HG02759 (cell line): ENCODE results near the gene CD59.
A peak's percentile ranks its signal among the peaks of the same experiment; 100 is the strongest.
"Not testable (repeated sequence)": the region's sequence is repeated elsewhere in the genome, so short reads cannot be mapped to it uniquely, and the experiment has no call there.

Experiments
- ATAC-seq: cut with Tn5 transposase; IDR thresholded peaks from one replicate; pipeline ENCODE4 v1.9.1; 2021; ENCODE audit warnings: mild to moderate bottlenecking, moderate library complexity; ENCODE audit not compliant: unreplicated experiment

The CD59 gene

GRCh38 chr11:33716243-33716642 is 20.0 kb downstream of the CD59 start:
- no peak for ATAC-seq

- no peak for ATAC-seq
These were observed 22.3 kb downstream of the CD59 start for GRCh38 chr11:33713856-33714398.

- ATAC-seq: no peak
These were observed 22.9 kb downstream of the CD59 start for GRCh38 chr11:33713151-33713855.

GRCh38 chr11:33712436-33712835 is 23.8 kb downstream of the CD59 start:
- no peak for ATAC-seq

DNA sequence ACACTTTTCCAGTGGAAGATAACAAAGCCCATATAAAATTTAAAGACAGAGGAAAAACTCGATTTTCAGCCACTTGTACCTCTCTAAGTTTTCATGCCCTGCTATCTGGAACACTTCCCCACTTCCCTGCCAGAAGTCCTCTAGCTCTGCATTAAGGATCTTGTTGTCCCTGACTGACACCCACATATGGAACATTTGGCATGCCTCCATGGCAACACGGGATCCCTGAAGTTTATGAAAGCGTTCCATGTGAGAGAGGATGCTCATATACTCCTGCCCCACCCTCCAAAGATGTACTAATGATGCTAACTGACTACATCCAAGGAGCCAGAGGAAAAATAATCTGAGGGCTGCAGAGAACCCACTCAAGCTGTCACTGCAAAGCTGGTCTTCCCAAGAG is 26.8 kb downstream of the CD59 start:
- no peak for ATAC-seq

DNA sequence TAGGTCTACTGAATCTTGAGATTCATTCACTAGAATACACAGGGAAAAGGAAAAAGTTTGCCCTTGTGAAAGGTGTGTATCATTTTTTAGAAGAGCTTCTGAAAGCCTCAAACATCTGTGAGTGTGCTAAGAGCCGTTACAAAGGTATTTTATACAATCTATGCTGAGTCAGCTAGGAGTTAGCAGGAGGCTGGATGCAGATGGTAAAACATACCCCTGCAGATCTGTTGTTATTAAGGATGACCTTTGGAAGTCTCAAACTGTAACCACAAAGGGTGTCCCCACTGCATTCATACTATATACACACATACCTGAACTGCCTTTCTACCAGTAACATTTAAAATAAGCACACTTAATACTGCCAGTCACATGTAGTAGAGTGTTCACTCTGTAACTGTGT is 27.2 kb downstream of the CD59 start:
- no peak for ATAC-seq

- ATAC-seq: not testable (repeated sequence)
These were observed 28.4 kb downstream of the CD59 start for GRCh38 chr11:33707831-33708230.

DNA sequence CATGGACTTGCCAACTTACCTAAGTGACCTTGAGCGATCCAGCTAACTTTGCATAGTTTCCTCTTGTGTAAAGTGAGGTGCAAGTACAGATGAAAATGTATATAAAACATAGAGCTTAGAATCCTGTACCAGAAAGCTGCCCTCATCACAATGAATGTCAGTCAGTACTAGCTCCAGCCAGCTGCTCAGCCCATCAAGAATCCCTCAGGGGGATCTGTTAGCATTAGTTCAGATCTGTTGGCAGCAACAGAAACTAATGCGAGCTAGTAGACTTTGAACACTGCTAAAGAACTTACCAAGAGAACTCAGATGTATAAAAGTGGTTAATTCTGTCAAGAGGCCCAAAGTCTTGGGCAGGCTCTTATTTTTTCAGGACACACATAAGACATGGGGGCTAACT is 29.3 kb downstream of the CD59 start:
- no peak for ATAC-seq

GRCh38 chr11:33706546-33706945 is 29.7 kb downstream of the CD59 start:
- no peak for ATAC-seq

DNA sequence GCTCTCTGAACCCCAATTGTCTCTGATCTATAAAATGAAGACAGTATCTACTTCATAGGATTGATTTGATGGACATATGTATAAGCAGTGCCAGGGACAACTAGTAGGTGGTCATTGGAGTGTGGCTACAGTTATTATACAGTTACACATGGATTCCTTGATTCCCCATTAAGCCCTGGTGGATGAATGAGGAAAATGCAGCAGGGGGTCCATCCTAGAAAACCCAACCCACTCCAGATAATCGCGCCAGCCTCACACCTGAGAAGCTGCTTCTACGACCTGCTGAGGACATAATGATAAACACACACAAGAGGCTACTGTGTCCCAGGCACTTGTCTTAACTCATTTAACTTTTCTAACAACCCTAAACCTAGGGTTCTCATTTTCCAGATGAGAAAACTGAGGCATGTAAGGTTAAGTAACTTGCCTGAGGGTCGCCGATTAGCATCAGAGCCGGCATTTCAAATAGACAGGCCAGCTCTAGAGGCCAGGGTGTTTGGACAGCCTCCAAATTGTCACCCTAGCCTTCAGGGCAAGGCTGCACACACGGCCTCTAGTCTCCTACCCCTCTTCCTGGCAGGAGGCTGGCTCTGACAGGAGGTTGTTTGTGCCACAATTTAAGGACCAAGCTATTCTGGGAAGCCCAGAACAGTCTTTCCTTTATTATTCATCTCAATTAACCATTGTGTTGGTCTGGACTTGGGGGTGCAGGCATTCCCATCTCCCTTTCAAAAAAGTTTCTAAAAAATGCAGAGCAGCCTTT is 31.8 kb downstream of the CD59 start:
- ATAC-seq: no peak

GRCh38 chr11:33703788-33704187 is 32.4 kb downstream of the CD59 start:
- ATAC-seq: no peak

DNA sequence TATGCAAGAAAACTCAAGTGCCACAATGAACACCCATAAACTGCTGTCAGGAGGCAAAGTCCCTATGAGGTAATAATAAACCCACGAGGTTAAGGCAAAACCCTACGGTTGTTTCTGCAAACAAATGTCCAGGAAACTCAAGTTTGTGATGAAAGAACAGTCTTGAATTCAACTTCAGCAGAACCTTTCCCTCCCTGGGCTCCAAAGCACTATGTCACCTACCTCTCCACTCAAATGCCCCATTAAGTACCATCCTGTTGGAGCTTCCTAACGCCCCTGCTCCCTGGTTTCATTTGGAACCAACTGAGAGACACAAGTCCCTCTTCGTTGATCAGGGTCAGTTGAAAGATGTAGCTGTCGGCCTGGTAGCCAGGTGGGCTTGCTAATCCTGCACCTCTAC is 33.0 kb downstream of the CD59 start:
- ATAC-seq: no peak

GRCh38 chr11:33701302-33702230 is 34.7 kb downstream of the CD59 start:
- no peak for ATAC-seq

DNA sequence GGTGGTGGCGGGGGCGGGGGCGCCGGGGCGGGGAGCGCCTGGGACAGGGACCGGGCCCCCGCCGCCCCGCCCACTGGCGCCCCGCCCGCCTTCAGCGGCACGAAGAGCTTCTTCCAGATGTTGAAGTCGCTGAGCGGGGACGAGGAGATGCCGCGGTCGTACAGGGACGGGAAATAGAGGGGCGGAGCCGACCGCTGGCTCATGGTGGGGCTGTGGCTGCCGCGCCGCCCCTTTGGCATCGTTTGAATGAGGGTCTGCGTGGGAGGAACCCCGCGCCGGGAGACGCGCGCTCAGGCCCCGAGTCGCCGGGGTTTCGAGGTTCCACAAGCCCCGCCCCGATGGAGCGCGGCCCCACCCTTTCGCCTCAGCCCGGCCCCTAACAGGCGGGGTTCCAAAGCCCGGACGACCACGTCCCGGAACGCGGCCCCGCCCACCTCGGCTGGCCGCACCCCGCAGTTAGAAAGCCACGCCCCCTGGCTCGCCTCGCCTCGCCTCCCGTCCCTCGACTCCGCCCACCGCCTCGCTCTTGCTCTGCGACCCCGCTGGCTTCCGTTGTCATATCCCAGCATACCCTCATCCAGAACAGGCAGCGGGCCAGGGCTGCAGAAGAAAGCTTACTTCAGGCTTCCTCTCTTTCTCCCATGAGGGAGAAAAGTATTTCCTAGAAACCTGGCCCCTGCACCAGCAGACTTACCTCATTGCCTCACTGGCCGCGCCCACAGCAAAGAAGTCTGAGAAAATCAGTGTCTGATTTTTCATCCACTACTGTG is 35.5 kb downstream of the CD59 start, which contains the start of gene C11orf91:
C11orf91 (minus strand) TSS at position 325 of the 770 bp plus-strand sequence; CDS start at position 239, 86 bp downstream.
- peak; percentile 89 for ATAC-seq

DNA sequence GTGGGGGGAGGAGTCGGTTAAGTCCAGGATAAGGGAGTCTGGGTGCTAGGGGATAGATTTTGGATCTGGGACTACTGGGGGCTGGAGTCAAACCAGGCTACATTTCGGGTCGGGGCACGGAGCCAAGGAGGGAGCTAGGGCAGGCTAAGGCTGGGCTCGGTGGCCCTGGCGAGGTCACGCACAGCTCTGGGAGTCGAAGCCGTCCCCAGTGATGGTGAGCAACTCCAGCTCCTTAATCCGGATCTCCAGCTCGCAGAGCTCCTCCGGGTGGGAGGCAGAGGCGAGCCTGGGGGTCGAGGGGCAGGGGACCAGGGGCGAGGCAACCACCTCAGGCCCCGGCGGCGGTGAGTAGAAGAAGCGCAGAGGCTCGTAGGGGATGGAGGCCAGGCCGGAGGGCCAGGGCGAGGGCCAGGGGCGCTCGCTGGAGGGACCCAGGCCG is 36.1 kb downstream of the CD59 start:
- no peak for ATAC-seq

DNA sequence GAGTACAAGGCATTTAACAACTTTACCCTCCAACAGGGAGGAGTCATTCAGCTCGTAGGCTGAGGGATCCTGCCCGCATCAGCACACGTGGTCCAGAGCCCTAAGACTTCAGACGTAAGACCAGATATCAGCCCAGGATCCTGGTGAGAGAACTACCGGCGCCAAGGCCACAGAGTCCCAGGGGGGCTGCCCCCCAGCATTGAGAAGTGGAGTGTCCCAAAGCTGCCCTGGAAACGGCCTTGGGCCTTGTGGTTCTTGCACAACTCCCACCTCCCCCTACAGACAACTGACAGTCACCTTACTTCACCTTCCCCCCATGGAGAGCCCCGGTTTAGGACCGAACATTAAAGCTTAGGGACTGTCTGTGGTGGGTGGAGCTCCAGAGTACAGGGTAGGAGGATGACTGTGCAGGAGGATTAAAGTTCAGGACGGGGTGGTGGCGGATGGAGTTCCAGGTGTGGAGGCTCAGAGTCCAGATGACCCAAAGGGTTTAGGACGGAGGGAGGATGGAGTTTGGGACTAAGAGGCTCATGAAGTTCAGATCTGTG is 36.6 kb downstream of the CD59 start:
- no peak for ATAC-seq

DNA sequence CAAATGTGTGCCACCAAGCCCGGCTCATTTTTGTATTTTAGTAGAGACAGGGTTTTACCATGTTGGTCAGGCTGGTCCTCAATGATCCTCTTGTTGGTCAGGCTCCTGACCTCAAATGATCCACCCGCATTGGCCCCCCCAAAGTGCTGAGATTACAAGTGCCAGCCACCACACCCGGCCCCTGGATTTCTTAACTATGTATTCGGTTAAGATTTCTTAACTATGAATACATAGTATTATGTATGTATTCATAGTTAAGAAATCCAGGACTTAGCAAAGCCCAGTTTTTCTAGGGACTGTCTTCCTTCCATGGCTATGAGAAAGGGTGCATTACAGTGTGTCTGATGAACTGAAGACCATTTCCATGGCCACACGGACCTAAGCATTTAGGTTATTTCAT is 37.3 kb downstream of the CD59 start:
- ATAC-seq: no peak

DNA sequence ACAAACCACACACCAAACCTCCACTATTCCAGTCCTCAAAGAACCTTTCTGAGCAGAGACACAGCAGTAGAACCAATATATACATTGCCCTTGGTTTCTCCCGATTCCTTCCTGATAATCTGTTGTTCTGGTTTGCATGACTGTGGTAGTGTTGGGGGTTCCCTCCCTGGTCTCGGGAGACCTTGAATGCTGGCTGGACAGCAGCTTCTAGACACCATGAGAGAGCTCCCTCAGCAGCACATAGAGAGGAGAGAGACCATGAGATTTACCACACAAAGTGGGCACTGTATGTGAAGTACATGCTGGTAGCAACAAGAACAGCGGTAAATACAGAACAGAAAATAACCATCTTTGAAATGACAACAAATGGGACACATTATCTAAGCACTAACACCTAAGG is 38.2 kb downstream of the CD59 start:
- no peak for ATAC-seq

- no peak for ATAC-seq
These were observed 39.1 kb downstream of the CD59 start for GRCh38 chr11:33696931-33697638.
